AG04449 (cell line): Measurements from ENCODE around the gene NELL1.

Experiments
- CTCF ChIA-PET: fragments of 350-600 bp; formaldehyde crosslinking; extraction: SDS; loops from one replicate; lab custom pipeline; 2021; ENCODE audit warnings: antibody characterized with exemption; lab: Yijun Ruan, JAX
- POLR2A ChIA-PET: fragments of 400-600, 350-600 bp; formaldehyde crosslinking; extraction: SDS; loops from one replicate; lab custom pipeline; 2020; ENCODE audit warnings: antibody characterized with exemption, inconsistent platforms; lab: Yijun Ruan, JAX
- DNase-seq: peaks from one replicate; pipeline ENCODE4 v3.0.0-alpha.2; 2010; ENCODE audit warnings: low read depth, low spot score
- H3K4me3 ChIP-seq: 2 replicates; pipeline ENCODE4 v1.5.1; 2011; ENCODE audit warnings: low read depth, mild to moderate bottlenecking, control low read depth, low read length
- TF ChIP-seq, protein P1 (sequence below): IDR thresholded peaks from one replicate; pipeline ENCODE4 v1.5.1; 2011; ENCODE audit warnings: mild to moderate bottlenecking, moderate library complexity, low read length, control low read depth, inconsistent platforms; ENCODE audit not compliant: insufficient read depth; ENCODE audit errors: missing control alignments

Gene NELL1

DNA sequence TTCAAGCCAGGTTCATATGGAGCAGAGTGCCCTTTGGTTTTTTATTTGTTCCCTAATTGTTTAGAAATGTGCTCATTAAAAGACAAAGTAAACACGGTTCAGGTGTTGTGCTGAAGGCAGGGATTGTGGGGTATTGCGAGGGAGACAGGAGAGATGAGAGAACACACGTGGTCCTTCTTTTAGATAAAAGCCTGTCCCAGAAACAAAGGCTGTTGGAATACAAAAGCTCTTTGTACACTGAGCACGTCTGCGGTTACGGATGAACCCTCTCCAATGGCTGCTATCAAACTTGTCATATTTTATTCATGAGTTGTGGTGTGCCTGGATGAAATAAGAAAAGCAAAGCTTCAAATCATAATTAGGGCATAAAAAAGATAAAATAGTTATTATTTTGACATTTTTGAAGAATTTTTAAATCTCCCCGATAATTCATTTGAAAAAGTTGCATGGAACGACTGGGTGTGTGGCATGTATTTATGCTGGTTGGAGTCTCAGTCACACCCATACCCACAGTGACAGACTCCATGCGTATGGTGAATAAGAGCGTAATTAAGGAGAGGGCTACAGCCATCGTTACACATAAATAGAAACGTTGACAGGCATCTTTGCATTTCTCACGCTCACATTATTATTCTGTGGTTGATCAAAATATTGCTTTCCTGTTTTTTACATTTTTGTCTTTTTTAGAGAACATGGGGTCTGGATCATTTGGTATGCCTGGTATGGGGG lies 92.9 kb downstream of the NELL1 start:
- H3K4me3 ChIP-seq = no peak overlapping the region
- TF ChIP-seq, protein P1, sequence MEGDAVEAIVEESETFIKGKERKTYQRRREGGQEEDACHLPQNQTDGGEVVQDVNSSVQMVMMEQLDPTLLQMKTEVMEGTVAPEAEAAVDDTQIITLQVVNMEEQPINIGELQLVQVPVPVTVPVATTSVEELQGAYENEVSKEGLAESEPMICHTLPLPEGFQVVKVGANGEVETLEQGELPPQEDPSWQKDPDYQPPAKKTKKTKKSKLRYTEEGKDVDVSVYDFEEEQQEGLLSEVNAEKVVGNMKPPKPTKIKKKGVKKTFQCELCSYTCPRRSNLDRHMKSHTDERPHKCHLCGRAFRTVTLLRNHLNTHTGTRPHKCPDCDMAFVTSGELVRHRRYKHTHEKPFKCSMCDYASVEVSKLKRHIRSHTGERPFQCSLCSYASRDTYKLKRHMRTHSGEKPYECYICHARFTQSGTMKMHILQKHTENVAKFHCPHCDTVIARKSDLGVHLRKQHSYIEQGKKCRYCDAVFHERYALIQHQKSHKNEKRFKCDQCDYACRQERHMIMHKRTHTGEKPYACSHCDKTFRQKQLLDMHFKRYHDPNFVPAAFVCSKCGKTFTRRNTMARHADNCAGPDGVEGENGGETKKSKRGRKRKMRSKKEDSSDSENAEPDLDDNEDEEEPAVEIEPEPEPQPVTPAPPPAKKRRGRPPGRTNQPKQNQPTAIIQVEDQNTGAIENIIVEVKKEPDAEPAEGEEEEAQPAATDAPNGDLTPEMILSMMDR = no peak
- ChIA-PET POLR2A (no interaction called here), CTCF (no interaction called here)
- DNase-seq = no peak

DNA sequence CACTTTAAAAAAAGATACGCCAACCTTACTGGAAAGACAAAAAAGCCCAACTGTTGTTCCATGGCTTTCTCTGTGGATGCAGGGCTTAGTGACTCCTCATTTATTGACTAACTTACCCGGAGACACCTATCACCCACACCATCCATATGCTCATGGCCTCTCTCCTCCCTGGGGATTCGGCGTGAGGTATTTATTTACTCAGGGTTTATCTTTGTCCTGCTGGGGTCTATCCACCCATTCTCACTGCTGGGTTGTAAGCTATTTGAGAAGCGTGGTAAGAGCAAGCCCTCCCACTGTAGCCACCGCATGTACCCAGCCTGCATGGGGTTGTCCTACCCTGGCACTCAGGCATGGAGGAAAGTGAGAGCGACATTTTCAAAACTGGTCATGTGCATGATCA lies 93.6 kb downstream of the NELL1 start:
- TF ChIP-seq, protein P1 = no peak
- ChIA-PET CTCF (no interaction called here), POLR2A (no interaction called here)
- DNase-seq = no peak
- H3K4me3 ChIP-seq = no peak overlapping the region

DNA sequence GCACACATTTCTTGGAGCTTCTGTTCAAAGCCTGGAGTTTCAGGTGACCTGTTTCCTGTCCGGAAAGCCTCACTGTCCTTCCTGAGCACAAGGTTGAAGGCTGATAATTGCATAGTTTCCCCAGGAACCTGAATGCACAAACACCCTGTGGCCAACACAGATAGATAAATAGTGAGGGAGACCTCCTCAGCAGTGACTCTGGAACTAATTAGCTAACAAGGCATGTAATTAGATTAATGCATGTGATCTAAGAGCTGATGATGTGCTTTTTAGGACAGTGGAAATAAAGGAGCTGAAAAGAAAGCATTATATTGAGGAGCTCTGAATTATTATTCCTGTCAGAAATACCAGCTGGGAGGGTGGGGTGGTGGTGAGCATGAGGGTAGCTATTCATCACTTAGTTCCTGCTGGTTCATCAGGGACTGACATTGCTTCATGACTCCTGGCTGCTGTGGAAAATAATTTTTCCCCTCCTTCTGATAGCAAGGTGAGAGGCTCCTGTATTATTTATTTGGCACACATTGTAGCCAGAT lies 101.1 kb downstream of the NELL1 start:
- ChIA-PET CTCF (no interaction called here), POLR2A (no interaction called here)
- no peak for DNase-seq
- TF ChIP-seq, protein P1 = no peak
- no peak overlapping the region for H3K4me3 ChIP-seq

DNA sequence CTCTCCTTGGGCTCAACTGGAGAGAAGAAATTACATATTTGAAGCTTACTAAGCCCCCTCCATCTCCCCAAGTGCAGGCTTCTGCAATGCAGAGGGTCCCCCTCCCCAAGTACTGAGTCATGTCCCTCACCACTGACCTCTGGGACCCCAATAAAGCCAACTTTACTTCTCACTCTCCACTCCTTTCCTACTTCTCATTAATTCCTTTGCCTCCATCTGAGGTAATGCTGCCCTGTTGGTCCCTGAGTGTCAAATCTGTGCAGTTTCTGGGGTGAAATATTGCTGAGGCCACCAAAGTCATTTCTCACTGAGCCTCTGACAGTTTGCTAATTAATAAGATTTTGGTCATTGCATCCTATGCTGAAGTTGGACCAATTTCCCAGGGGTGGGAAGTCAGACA lies 101.6 kb downstream of the NELL1 start:
- ChIA-PET CTCF (no interaction called here), POLR2A (no interaction called here)
- DNase-seq = no peak
- TF ChIP-seq, protein P1 = no peak
- H3K4me3 ChIP-seq = no peak overlapping the region

DNA sequence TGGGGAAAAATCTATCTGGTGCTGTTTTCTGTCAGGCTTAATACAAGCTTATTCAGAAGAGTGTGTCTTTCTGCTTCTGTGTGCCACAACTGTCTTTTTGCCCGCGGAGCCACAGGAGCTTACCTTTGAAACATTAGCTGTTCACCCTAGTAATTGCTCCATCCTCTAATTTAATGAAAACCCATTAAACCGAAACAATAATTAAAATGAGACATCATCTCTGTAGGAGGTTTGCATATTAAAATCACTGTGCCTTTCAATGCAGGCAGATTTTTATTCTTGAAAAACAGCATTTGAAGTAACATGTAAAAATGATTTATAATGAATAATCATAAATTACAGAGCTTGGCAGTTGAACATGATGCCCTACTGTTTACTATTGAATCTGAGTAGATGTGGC lies 102.3 kb downstream of the NELL1 start:
- TF ChIP-seq, protein P1 = no peak
- ChIA-PET POLR2A (no interaction called here), CTCF (no interaction called here)
- no peak overlapping the region for H3K4me3 ChIP-seq
- DNase-seq = no peak

DNA sequence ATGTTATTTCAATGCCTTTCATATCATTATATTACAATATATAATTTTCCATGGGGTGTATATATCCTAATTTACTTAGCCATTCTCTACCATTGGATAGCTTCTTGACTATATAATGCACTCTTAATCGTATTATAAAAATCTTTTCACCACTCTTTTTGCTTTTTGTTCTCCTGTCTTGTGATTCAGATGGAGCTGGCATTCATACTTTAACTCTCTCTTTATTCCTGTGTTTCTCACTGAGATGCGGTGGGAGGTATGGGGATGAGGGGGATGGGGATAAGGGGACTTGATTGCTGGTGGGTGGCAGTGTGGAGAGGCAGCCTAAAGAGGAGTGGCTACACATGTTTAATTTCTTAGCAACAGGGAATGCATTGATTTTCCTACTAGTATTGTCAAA lies 105.9 kb downstream of the NELL1 start:
- TF ChIP-seq, protein P1 = no peak
- POLR2A ChIA-PET = no interaction called here
- no peak for DNase-seq
- H3K4me3 ChIP-seq = no peak overlapping the region
- CTCF ChIA-PET = no interaction called here
